Measurements from ENCODE around the gene CRTC1.

DNA sequence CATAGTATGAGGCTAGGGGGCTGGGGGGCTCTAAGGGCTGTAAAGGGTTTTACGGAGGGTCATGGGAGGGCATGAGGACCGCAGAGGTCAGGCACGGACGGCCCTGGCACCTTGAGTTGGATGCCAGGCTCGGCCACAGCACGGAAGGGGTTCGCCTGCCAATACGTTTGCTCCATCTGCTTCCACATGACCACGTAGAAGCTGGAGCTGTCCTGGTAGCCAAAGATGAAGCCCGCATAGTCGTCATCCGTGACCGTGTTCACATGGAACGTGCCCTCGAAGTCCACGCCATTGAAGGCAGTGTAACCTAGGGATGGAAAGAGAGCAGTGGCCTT lies 101.3 kb downstream of the CRTC1 start:
- TF ChIP-seq, protein P1, sequence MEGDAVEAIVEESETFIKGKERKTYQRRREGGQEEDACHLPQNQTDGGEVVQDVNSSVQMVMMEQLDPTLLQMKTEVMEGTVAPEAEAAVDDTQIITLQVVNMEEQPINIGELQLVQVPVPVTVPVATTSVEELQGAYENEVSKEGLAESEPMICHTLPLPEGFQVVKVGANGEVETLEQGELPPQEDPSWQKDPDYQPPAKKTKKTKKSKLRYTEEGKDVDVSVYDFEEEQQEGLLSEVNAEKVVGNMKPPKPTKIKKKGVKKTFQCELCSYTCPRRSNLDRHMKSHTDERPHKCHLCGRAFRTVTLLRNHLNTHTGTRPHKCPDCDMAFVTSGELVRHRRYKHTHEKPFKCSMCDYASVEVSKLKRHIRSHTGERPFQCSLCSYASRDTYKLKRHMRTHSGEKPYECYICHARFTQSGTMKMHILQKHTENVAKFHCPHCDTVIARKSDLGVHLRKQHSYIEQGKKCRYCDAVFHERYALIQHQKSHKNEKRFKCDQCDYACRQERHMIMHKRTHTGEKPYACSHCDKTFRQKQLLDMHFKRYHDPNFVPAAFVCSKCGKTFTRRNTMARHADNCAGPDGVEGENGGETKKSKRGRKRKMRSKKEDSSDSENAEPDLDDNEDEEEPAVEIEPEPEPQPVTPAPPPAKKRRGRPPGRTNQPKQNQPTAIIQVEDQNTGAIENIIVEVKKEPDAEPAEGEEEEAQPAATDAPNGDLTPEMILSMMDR (IDR thresholded peaks at IDR 0.05): no peak
- TF ChIP-seq POLR2A (IDR thresholded peaks at IDR 0.05): no peak
